Transverse colon (tissue), 4 donors: ENCODE measurements around the gene C1orf21.

Experiments used
- EP300 ChIP-seq: sonication (generic); formaldehyde crosslinking; IDR thresholded peaks from one replicate; pipeline ENCODE4 v1.6.1; 2017; ENCODE audit warnings: antibody characterized with exemption, low read depth
- POLR2A ChIP-seq: fragments of 450-650 bp; IDR thresholded peaks from one replicate; pipeline ENCODE4 v1.6.1; 2016; ENCODE audit warnings: antibody characterized with exemption, mild to moderate bottlenecking, moderate library complexity
- POLR2AphosphoS5 ChIP-seq, 3 donors: sonication (generic); formaldehyde crosslinking; IDR thresholded peaks; one replicate each; pipeline ENCODE4 v1.6.1; 2016; ENCODE audit warnings: antibody characterized with exemption in 3 of 3
- TF ChIP-seq, protein P1 (sequence below), 5 experiments: fragments of 200-600 bp in 3 of 5; fragments of 450-650 bp in 2 of 5; sonication (generic) in 3 of 5; IDR thresholded peaks; 1 replicate in 2 of 5; 2 replicates in 3 of 5; pipeline ENCODE4 v1.5.1; 2016 to 2017; ENCODE audit warnings: antibody characterized with exemption in 5 of 5, inconsistent platforms in 3 of 5, mild to moderate bottlenecking in 2 of 5, moderate library complexity in 1 of 5

DNA sequence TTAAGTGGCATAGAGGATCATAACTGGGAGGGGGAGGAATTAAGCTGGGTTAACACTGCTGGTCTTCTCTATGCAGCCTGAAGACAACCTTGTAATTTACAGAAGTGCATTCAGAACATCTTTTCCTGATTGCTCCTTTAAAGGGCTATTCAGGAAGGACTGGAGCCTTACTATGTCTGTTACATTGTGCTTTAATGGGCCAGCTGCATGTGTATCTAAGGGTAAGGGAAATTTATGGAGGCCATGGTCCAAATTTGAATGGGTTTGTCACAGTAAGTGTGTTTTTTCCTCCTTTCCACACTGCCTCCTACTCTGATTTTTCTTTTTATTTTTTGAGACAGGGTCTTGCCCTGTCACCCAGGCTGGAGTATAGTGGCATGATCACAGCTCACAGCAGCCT is 19.6 kb downstream of the C1orf21 start:
- TF ChIP-seq, protein P1, sequence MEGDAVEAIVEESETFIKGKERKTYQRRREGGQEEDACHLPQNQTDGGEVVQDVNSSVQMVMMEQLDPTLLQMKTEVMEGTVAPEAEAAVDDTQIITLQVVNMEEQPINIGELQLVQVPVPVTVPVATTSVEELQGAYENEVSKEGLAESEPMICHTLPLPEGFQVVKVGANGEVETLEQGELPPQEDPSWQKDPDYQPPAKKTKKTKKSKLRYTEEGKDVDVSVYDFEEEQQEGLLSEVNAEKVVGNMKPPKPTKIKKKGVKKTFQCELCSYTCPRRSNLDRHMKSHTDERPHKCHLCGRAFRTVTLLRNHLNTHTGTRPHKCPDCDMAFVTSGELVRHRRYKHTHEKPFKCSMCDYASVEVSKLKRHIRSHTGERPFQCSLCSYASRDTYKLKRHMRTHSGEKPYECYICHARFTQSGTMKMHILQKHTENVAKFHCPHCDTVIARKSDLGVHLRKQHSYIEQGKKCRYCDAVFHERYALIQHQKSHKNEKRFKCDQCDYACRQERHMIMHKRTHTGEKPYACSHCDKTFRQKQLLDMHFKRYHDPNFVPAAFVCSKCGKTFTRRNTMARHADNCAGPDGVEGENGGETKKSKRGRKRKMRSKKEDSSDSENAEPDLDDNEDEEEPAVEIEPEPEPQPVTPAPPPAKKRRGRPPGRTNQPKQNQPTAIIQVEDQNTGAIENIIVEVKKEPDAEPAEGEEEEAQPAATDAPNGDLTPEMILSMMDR (IDR thresholded peaks at IDR 0.05): no peak
- no peak for TF ChIP-seq POLR2A
- TF ChIP-seq POLR2AphosphoS5 (IDR thresholded peaks at IDR 0.05): no peak
- no peak for TF ChIP-seq EP300
